ENCODE measurements around the gene SNX20.

GRCh38 chr16:50717091-50717490 is 36.0 kb upstream of the SNX20 start:
- no peak for TF ChIP-seq POLR2A (IDR thresholded peaks at IDR 0.05)
- no peak for TF ChIP-seq CTCF (IDR thresholded peaks at IDR 0.05 in 8 of 11, conservative IDR thresholded peaks at IDR 0.05 in 3 of 11)

All from spleen (tissue), 7 donors.